Midbrain (tissue), 1 donor: ENCODE data around the gene RARA.
"Not testable (repeated sequence)": the region's sequence is repeated elsewhere in the genome, so short reads cannot be mapped to it uniquely, and the experiment has no call there.

Experiments
- DNase-seq: peaks from one replicate; lab custom pipeline; 2025; lab: John Stamatoyannopoulos, UW

RARA gene

DNA sequence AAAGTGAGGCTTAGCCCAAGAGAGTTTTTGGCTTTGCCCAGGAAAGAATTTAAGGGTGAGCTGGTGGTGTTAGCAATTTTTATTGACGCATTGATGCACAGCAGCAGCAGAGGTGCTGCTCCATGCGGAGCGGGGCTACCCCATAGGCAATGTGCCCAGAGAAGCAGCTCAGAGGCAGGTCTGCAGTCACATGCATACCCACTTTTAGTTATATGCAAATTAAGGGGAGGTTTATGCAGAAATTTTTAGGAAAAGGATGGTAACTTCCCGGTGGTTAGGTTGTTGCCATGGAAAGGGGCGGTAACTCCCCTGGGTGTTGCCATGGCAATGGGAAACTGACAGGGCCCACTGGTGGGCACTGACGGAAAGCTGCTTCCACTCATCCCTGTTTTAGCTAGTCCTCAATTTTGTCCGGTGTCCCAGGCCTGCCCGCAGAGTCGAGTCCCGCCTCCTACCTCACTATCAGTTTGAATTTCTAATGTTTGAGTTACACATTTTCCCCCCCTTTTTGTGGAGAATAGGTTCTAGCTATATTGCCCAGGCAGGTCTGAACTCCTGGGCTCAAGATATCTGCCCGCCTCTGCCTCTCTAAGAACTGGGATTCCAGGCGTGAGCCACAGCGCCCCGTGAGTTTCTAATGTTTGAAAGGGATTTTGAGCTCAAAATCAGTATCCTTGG lies 66.0 kb downstream of the RARA start:
- no peak for DNase-seq

GRCh38 chr17:40375786-40376185 lies 66.8 kb downstream of the RARA start:
- not testable (repeated sequence) for DNase-seq

DNA sequence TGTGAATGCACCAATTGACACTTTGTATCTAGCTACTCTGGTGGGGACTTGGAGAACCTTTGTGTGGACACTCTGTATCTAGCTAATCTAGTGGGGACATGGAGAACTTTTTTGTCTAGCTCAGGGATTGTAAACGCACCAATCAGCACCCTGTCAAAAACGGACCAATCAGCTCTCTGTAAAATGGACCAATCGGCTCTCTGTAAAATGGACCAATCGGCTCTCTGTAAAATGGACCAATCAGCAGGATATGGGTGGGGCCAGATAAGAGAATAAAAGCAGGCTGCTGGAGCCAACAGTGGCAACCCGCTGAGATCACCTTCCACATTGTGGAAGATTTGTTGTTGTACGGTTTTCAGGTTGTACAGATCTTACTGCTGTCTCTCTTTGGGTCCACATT lies 67.6 kb downstream of the RARA start:
- DNase-seq: not testable (repeated sequence)

DNA sequence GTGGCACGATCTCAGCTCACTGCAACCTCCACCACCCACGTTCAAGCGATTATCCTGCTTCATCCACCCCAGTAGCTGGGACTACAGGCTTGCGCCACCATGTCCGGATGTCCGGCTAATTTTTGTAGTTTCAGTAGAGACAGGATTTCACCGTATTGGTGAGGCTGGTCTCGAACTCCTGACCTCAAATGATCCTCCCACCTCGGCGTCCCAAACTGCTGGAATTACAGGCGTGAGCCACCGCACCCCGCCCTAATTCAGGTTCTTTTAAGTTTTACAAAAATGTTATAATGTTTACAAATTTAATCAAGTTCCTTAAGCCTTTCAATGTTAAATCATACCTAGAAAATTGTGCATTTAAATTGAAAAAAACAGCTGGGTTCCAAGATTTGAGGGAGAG lies 68.9 kb downstream of the RARA start:
- DNase-seq: no peak

DNA sequence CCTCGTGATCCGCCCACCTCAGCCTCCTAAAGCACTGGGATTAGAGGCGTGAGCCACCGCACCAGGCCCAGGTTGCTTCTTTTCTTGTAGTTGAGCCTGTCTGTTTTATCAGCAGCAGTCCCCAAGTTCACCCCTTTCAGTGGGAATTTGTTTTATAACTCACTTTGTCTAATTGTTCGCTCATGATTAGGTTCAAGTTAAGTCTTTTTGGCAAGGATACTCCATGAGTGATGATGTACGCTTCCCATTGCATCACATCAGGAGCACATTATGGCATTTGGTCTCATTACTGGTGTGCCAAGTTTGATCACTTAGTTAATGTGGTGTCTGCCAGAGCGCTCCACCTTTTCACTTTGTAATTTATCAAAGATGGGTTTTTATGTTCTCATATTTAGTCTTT lies 70.0 kb downstream of the RARA start:
- no peak for DNase-seq

DNA sequence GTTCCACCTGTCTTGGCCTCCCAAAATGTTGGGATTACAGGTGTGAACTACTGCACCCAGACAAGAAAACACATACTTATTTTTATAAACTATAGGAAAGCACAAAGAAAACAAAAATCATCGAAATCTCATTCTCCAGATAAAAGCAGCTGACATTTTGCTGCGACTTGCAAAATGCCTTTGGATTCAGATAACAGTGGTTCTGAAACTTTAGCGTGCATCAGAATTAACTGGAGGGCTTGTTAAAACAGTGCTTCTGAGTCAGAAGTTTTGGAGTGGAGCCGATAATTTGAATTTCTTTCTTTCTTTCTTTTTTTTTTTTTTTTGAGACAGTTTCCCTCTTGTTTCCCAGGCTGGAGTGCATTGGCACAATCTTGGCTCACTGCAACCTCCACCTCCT lies 73.3 kb downstream of the RARA start:
- no peak for DNase-seq

DNA sequence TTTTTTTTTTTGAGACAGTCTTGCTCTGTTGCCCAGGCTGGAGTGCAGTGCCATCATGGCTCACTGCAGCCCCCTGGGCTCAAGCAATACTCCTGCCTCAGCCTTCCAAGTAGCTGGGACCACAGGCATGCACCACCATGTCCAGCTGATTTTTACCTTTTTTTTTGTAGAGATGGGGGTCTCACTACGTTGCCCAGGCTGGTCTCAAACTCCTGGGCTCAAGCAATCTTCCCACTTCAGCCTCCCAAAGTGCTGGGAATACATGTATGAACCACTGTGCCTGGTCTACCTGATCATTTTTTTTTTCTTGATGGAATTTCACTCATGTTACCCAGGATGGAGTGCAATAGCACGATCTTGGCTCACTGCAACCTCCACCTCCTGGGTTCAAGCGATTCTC lies 77.6 kb downstream of the RARA start:
- not testable (repeated sequence) for DNase-seq

- DNase-seq: peak; percentile 15
Observed at GRCh38 chr17:40399185-40399584, 90.2 kb downstream of the RARA start.

GRCh38 chr17:40402668-40403067 lies 93.7 kb downstream of the RARA start:
- no peak for DNase-seq

DNA sequence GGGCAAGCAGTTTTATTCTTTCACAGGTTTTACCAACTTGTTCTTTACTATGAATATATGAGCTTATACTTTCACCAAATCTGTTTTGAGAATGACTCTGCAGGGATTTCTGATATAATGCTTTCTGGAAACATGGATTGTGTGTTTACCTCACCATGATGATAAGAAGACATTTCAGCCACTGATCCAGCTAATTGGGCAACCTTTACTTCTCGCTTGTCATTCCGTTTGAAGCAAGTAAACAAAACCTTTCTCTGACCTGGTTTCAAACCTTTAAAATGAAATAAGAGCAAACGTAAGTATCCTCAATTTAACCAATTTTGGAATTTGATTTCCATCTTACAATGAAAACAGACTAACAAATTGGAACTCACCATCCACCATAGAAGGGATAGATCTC lies 95.0 kb downstream of the RARA start:
- no peak for DNase-seq
